GM13977 (cell line): Measurements from ENCODE around the gene CSHL1.

ENCODE experiments used
- DNase-seq: peaks from one replicate; pipeline ENCODE4 v3.0.0; 2012; ENCODE audit warnings: low spot score
- in situ Hi-C: fragments of 300-500 bp; cut with MboI; formaldehyde crosslinking; loops from one replicate; pipeline ENCODE4 v1.12.0; 2022; ENCODE audit warnings: low sequenced_read_pairs, low pct_unique_long_range_greater_than_20kb, mixed read lengths, inconsistent platforms; ENCODE audit not compliant: unreplicated experiment
- TF ChIP-seq, protein P1 (sequence below): IDR thresholded peaks from 2 replicates; pipeline ENCODE4 v1.5.1; 2012; ENCODE audit warnings: mild to moderate bottlenecking, control low read depth; ENCODE audit not compliant: insufficient read depth; ENCODE audit errors: extremely low read depth, missing control alignments

CSHL1 gene

DNA sequence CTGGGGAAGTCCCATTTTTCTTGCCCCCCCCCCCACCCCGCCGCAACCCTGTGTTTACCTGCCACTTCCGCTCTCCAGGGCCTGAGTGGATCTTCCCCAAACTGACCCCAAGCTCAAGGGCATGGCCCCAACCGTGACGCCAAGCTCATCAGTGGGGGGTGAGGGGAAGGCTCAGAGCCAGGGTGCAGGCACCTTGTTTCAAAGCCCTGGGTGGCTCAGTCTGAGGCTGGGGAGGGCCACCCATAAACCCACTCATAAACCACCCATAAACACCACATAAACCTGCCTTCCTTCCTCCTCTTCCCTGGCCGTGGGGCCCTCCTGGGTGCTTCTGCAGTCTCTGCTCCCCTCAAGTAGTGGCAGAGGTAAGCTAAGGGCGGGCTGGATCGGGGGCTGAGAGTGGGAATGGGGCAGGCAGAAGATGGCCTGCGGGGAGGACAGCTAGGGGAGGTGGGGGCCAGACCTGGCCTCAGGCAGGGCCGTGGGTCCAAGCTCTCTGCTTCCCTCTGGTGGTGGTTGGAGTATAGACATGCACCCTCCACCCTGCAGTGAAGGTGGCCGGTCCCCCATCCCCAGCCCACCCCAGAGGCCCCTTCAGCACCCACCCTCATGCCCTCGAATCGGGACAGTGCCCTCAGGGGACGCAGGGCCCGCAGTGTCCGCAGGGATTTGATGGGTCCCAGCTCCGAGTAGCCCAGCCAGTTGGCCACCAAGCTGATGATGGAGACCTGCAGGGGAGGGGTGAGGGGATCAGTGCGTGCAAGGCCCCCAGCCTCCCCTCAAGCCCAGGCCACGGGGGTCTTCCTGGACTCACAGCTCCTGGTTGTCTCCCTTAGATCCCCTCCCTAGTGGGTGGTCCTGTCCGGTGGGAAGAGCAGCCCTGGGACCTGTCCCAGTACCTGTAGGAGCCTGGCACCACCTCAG is 35.6 kb upstream of the CSHL1 start:
- TF ChIP-seq, protein P1, sequence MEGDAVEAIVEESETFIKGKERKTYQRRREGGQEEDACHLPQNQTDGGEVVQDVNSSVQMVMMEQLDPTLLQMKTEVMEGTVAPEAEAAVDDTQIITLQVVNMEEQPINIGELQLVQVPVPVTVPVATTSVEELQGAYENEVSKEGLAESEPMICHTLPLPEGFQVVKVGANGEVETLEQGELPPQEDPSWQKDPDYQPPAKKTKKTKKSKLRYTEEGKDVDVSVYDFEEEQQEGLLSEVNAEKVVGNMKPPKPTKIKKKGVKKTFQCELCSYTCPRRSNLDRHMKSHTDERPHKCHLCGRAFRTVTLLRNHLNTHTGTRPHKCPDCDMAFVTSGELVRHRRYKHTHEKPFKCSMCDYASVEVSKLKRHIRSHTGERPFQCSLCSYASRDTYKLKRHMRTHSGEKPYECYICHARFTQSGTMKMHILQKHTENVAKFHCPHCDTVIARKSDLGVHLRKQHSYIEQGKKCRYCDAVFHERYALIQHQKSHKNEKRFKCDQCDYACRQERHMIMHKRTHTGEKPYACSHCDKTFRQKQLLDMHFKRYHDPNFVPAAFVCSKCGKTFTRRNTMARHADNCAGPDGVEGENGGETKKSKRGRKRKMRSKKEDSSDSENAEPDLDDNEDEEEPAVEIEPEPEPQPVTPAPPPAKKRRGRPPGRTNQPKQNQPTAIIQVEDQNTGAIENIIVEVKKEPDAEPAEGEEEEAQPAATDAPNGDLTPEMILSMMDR = peak; percentile 74
- in situ Hi-C loops = no loop called here
- peak; percentile 91 for DNase-seq

DNA sequence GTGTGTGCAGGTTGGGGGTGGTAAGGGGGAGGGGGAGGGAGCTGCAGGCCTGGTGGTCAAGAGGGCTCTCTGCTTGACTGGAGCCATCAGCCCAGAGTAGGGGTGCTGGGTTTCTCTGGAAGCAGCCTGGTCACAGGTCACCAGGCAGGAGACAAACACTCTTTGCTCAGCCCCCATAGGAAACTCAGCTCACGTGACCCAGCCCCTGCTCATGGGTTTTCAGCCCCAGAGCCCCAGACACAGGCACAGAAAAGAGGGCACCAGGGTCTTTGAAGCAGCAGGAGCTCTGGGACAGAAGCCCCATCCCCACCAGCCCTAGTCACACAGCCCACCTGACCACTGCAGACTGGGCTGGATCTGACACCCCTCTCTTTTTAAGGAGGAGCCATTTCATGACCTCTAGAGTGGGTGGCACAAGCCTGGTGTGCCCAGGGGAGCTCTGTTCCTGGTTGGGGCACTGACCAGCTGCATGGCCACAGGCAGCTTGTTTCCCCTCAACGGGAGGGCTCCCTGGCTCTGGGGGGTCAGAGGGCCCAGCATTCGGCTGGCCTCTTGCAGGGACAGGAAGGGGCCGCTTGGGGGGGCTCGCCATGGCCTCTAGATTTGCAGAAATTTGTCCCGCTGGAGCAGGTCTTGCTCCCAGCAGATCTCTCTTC is 34.9 kb upstream of the CSHL1 start:
- DNase-seq = peak; percentile 74
- in situ Hi-C loops = no loop called here
- TF ChIP-seq, protein P1 = peak; percentile 25

DNA sequence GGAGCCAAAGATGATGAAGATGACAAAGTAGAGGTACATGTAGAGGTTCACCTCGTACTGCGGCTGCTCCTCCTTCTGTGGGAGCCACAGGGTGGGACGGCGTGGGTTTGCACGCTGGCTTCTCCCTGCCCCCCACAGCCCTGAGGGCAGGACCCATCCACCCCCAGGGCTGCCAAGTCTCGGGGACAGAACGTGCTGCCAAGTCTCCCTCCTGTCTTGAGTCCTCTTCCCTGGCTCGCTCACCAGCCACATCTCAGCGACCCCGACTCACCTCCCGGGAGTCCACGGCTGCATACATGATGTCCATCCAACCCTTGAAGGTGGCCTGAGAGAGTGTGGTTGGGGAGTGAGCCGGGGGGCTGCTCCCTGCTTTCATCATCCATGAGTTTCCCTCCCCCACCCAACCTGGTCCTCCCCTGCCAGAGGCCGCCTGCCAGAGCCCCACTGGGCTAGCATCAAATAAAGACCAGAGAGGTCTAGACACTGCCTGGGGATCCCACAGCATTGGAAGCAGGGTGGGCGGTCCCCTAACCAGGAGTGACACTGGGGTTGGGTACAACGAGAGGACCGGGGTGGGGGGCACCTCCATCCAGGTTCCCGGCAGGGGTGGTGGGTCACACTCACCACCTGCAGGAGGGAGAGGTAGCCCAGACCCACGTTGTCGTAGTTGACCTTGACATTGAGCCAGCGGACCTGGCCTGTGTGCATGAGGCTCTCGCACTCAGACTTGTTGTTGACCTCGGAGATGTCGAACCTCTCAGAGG is 33.9 kb upstream of the CSHL1 start:
- in situ Hi-C loops = no loop called here
- TF ChIP-seq, protein P1 = no peak

DNA sequence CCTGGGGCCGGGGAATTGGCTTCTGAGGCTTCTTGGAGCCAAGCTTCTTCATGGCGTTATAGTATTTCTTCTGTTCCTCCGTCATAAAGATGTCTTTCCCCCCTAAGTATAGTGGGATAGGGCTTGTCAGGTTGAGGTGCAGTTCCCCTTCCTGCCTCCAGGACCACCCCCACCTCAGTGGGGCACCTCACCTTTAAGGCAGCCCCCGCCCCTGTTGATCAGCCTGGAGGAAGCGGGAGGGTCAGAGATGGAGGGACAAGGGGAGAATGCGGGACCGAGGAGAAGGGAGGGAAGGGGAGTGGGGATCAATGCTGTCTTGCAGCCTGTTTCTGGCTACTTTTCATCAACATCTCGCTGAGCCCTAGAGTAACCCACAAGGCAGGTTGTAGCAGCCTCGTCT is 32.7 kb upstream of the CSHL1 start:
- TF ChIP-seq, protein P1 = no peak
- in situ Hi-C loops = no loop called here

More for the DNA sequence above, 33.9 kb upstream of the CSHL1 start:
- no peak for DNase-seq

DNA sequence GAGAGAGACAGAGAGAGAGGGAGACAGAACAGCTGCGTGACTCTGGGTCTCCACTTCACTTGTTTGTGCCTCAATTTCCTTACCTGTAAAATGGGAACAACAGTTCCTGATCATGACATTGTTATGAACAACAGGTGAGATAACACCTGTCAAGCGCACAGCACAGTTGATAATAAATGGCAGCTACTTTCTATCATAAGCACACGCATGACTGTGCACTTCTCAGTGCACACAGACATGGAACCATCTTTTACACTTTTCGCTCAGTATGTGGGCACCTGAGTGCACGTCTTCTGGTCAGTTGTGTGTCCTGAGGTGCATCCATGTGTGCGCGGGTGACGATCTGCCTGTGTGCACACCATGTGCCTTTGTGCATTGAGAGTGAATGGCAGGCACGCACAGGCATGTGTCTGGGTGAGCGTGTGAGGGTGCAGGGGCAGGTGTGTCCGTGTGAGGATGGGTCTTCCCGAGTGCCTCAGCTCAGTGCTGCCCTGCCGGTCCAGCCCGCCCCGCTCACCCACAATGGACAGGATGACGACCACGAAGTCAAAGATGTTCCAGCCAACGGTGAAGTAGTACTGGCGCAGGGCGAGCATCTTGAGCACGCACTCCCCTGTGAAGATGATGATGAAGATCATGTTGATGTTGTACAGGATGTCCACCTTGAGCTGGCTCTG is 31.4 kb upstream of the CSHL1 start:
- in situ Hi-C loops = no loop called here
- DNase-seq = no peak
- TF ChIP-seq, protein P1 = no peak

More for the DNA sequence above, 32.7 kb upstream of the CSHL1 start:
- no peak for DNase-seq

DNA sequence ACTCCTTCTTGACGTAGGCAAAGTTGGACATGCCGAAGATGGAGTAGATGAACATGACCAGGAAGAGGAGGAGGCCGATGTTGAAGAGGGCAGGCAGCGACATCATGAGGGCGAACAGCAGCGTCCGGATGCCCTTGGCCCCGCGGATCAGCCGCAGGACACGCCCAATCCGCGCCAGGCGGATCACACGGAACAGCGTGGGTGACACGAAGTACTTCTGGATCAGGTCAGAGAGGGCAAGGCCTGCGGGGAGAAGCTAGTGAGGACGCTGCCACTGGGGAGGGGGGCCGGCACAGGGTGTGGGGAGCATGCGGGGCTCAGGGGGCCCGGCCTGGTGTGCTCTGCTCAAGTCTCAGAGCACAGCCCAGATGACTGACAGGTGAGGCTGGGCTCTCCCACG is 30.7 kb upstream of the CSHL1 start:
- TF ChIP-seq, protein P1 = no peak
- in situ Hi-C loops = no loop called here
- DNase-seq = no peak
